Measurements from ENCODE around the gene TBC1D14. TPM values are rescaled to one million over a fixed set of nuclear protein-coding genes. Genes with fewer than 3 reads are reported as not detected.

TBC1D14 gene
- total RNA-seq, 1 experiment from 2014 or later, result 50.2 TPM

DNA sequence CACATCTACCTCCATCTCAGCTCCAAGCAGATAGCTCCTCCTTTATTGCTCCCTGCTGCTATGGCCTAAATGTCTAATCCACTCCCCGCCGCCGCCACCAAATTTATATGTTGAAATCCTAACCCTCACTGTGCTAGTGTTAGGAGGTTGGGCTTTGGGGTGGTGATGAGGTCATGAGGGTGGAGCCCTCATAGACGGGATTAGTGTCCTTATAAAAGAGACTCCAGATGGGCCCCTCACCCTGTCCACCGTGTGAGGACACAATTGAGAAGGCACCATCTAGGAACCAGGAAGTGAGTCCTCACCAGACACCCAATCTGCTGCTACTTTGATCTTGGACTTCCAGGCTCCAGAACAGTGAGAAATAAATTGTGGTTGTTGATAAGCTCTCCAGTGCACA is 13.6 kb upstream of the TBC1D14 start:
- Mint-ChIP-seq H3K4me3 (no peak overlapping the region), H3K36me3 (ENCODE audit: insufficient read depth in 1 of 3, low read depth in 3 of 3) (no peaks in the 10 kb centered on the region), H3K27me3 (ENCODE audit: low read depth) (peaks cover 4% of the 10 kb centered on the region), H3K9me3 (peaks cover 0 to 2% of the 10 kb centered on the region in 2 experiments; a peak in 2 of 5 replicates), H3K27ac (no peak overlapping the region), H3K4me1 (peaks cover 0 to 10% of the 10 kb centered on the region in 2 experiments; a peak in 3 of 4 replicates)
- WGBS (ENCODE audit: extremely low coverage, insufficient read length, low lambda C conversion rate), result no CpG with 5 or more reads among the region's 5 CpGs
- no peak overlapping the region for H3K4me2 ChIP-seq (ENCODE audit: insufficient read depth, insufficient read length, low read length)
- no peak overlapping the region for H3T11ph ChIP-seq (ENCODE audit: low read length)
- H3K79me1 ChIP-seq (ENCODE audit: insufficient read depth, low read depth, low read length, poor library complexity, severe bottlenecking), result no peaks in the 10 kb centered on the region
- H2AK5ac ChIP-seq (ENCODE audit: insufficient read length, low read length), result no peak overlapping the region
- H3K4ac ChIP-seq (ENCODE audit: low read depth, low read length), result no peak overlapping the region
- no peak overlapping the region for H4K5ac ChIP-seq (ENCODE audit: insufficient read length, low read depth, low read length)
- no peak overlapping the region for H4K8ac ChIP-seq (replicated peaks; ENCODE audit: insufficient read length, low read depth, low read length)
- no peaks in the 10 kb centered on the region for H4K20me1 ChIP-seq (ENCODE audit: control insufficient read depth, insufficient read depth, insufficient read length)
- no peaks in the 10 kb centered on the region for H3K79me2 ChIP-seq (ENCODE audit: insufficient read depth, low read length)
- no peak overlapping the region for H3K9ac ChIP-seq (ENCODE audit: extremely low read depth, insufficient read length, low read length)
- H2BK5ac ChIP-seq (ENCODE audit: insufficient read length, low read length), result no peak overlapping the region
- no peaks in the 10 kb centered on the region for H3K9me3 ChIP-seq (ENCODE audit: control insufficient read depth, low read depth, low read length)
- H3K18ac ChIP-seq (ENCODE audit: insufficient read length, low read depth, low read length), result no peak overlapping the region
- no peak overlapping the region for H2BK120ac ChIP-seq (ENCODE audit: low read depth, low read length, poor library complexity, severe bottlenecking)
- H3K27ac ChIP-seq (ENCODE audit: insufficient read length, low read depth, low read length), result no peak overlapping the region
- H2BK20ac ChIP-seq (ENCODE audit: low read depth, low read length, poor library complexity, severe bottlenecking), result no peak overlapping the region
- no peaks in the 10 kb centered on the region for H3K4me1 ChIP-seq (ENCODE audit: insufficient read depth, low read length)
- no peak overlapping the region for H4K91ac ChIP-seq (ENCODE audit: insufficient read length, low read depth, low read length)
- H2BK12ac ChIP-seq (ENCODE audit: insufficient read length, low read depth, low read length), result no peak overlapping the region
- no peak for DNase-seq
- TF ChIP-seq, protein P1, sequence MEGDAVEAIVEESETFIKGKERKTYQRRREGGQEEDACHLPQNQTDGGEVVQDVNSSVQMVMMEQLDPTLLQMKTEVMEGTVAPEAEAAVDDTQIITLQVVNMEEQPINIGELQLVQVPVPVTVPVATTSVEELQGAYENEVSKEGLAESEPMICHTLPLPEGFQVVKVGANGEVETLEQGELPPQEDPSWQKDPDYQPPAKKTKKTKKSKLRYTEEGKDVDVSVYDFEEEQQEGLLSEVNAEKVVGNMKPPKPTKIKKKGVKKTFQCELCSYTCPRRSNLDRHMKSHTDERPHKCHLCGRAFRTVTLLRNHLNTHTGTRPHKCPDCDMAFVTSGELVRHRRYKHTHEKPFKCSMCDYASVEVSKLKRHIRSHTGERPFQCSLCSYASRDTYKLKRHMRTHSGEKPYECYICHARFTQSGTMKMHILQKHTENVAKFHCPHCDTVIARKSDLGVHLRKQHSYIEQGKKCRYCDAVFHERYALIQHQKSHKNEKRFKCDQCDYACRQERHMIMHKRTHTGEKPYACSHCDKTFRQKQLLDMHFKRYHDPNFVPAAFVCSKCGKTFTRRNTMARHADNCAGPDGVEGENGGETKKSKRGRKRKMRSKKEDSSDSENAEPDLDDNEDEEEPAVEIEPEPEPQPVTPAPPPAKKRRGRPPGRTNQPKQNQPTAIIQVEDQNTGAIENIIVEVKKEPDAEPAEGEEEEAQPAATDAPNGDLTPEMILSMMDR (conservative IDR thresholded peaks at IDR 0.05), result no peak
- H3K23me2 ChIP-seq (ENCODE audit: insufficient read length, low read depth, low read length, poor library complexity, severe bottlenecking), result no peaks in the 10 kb centered on the region
- no peak overlapping the region for H3K56ac ChIP-seq (ENCODE audit: insufficient read length, low read depth, low read length)
- no peak overlapping the region for H2BK15ac ChIP-seq (ENCODE audit: low read depth, low read length)
- H3K23ac ChIP-seq (ENCODE audit: insufficient read length, low read depth, low read length), result no peak overlapping the region
- no peak overlapping the region for H2AFZ ChIP-seq (ENCODE audit: low read length)
- no peaks in the 10 kb centered on the region for H3K27me3 ChIP-seq (ENCODE audit: insufficient read depth, low read length)
- H3K14ac ChIP-seq (ENCODE audit: insufficient read depth, low read length), result no peak overlapping the region
